ENCODE data around the gene CRLF1. TPM values are rescaled to one million over a fixed set of nuclear protein-coding genes. Genes with fewer than 3 reads are reported as not detected.

The CRLF1 gene
- total and polyA plus RNA-seq, 2 donors (not counting 1 experiment from before 2014, with no cell fraction given) = not detected

- H3K9ac ChIP-seq (ENCODE audit: low read length) = peak overlapping the region; percentile 69
- peak; percentile 34 for ATAC-seq (ENCODE audit: low read depth)
- POLR2A ChIA-PET = interaction anchor here (0.6 to 1.0 kb wide), 3 partner anchors 10 to 219 kb away, joined by 4 to 5 read pairs (median 4); no protein-coding TSS in a partner anchor
Measured at GRCh38 chr19:18612051-18612771, 5.6 kb upstream of the CRLF1 start.

More at GRCh38 chr19:18612051-18612771, 5.6 kb upstream of the CRLF1 start:
- peak overlapping the region in 4 of 5 experiments; percentile 20 to 61 (median 51) for H3K4me3 ChIP-seq (ENCODE audit: control extremely low read depth in 1 of 5, extremely low read depth in 1 of 5, insufficient read depth in 1 of 5, low read depth in 2 of 5, low read length in 4 of 5)
- Mint-ChIP-seq H3K9me3 (ENCODE audit: insufficient read depth) (no peaks in the 10 kb centered on the region), H3K27me3 (peaks cover 56% of the 10 kb centered on the region), H3K4me3 (peak overlapping the region; percentile 85), H3K4me1 (peaks cover 35% of the 10 kb centered on the region), H3K27ac (no peak overlapping the region)
- H3K27ac ChIP-seq (ENCODE audit: low read length in 2 of 2) = no peak overlapping the region
- CTCF ChIA-PET = interaction anchor here (0.8 to 1.7 kb wide), 3 partner anchors 9 to 220 kb away, joined by 3 to 6 read pairs (median 4); no protein-coding TSS in a partner anchor
- H3K27me3 ChIP-seq (replicated peaks in 1 of 4; ENCODE audit: control extremely low read depth in 1 of 4, control insufficient read depth in 3 of 4, insufficient read depth in 4 of 4, low read length in 3 of 4) = peaks cover 0 to 90% (median 65%) of the 10 kb centered on the region in 4 experiments
- peak; percentile 55 for DNase-seq
- TF ChIP-seq EZH2 (IDR thresholded peaks at IDR 0.05; ENCODE audit: borderline replicate concordance, insufficient read depth, low read depth, low read length, poor library complexity, severe bottlenecking) (peak; percentile 69), CTCF (IDR thresholded peaks at IDR 0.05) (no peak)
- intact Hi-C loops (cut with micrococcal nuclease) = no loop called here
- H2AFZ ChIP-seq (ENCODE audit: insufficient read depth, low read depth, low read length, poor library complexity, severe bottlenecking) = peak overlapping the region; percentile 78
- H4K20me1 ChIP-seq (ENCODE audit: control insufficient read depth, insufficient read depth, low read length, poor library complexity, severe bottlenecking) = no peaks in the 10 kb centered on the region
- peaks cover 0 to 29% (median 0%) of the 10 kb centered on the region in 3 donors for H3K9me3 ChIP-seq (ENCODE audit: control extremely low read depth in 1 of 3, control insufficient read depth in 2 of 3, insufficient read depth in 1 of 3, low read length in 2 of 3)
- H3K79me2 ChIP-seq (ENCODE audit: control insufficient read depth, insufficient read depth, low read length) = no peaks in the 10 kb centered on the region
- no peaks in the 10 kb centered on the region for H3K36me3 ChIP-seq (replicated peaks in 1 of 2; ENCODE audit: control extremely low read depth in 1 of 2, control insufficient read depth in 1 of 2, extremely low read depth in 1 of 2, insufficient read depth in 2 of 2, low read length in 1 of 2)
- WGBS (ENCODE audit: insufficient coverage) = 2% methylated on average over 25 of the region's 30 CpGs
- peak overlapping the region; percentile 97 for H3K4me2 ChIP-seq (replicated peaks; ENCODE audit: low read depth, low read length, poor library complexity, severe bottlenecking)
- peaks cover 37 to 49% of the 10 kb centered on the region in 2 donors for H3K4me1 ChIP-seq (ENCODE audit: control insufficient read depth in 2 of 2, insufficient read depth in 2 of 2, low read length in 2 of 2)

Measured in B cell (primary cell).